Neural cell (in vitro differentiated cells): ENCODE measurements around the gene PPP2R5A. TPM values are rescaled to one million over a fixed set of nuclear protein-coding genes. Genes with fewer than 3 reads are reported as not detected.

Experiments used
- H2AFZ ChIP-seq: fragments of 200-600, 300-800 bp; sonication (generic), shearing (Covaris generic); 2 replicates; pipeline ENCODE4 v1.6.0; 2014; ENCODE audit warnings: low read depth, mild to moderate bottlenecking, antibody characterized with exemption, low read length, moderate library complexity
- H3F3A ChIP-seq: fragments of 200-600 bp; shearing (Covaris generic); 2 replicates; pipeline ENCODE4 v1.6.1; 2016; ENCODE audit warnings: mild to moderate bottlenecking, moderate library complexity, mixed read lengths, antibody characterized with exemption, low read length; ENCODE audit not compliant: insufficient read depth, poor library complexity, severe bottlenecking
- H3K27ac ChIP-seq: fragments of 200-600, 300-800 bp; sonication (generic), shearing (Covaris generic); 2 replicates; pipeline ENCODE4 v1.5.1; 2014; ENCODE audit warnings: mild to moderate bottlenecking, low read length, moderate library complexity
- H3K27me3 ChIP-seq: fragments of 300-800, 200-600 bp; sonication (generic), shearing (Covaris generic); 2 replicates; pipeline ENCODE4 v1.6.0; 2014; ENCODE audit warnings: mild to moderate bottlenecking, low read depth, low read length, moderate library complexity; ENCODE audit not compliant: insufficient read depth
- H3K36me3 ChIP-seq: fragments of 300-800, 200-600 bp; sonication (generic), shearing (Covaris generic); 2 replicates; pipeline ENCODE4 v1.5.1; 2014; ENCODE audit warnings: mild to moderate bottlenecking, antibody characterized with exemption, low read length, moderate library complexity; ENCODE audit not compliant: insufficient read depth
- H3K4me2 ChIP-seq: fragments of 300-800, 200-600 bp; sonication (generic), shearing (Covaris generic); 2 replicates; pipeline ENCODE4 v1.6.0; 2014; ENCODE audit warnings: mild to moderate bottlenecking, low read length
- H3K4me3 ChIP-seq: fragments of 300-800, 200-600 bp; sonication (generic), shearing (Covaris generic); 2 replicates; pipeline ENCODE4 v1.5.1; 2014; ENCODE audit warnings: mild to moderate bottlenecking, low read length, moderate library complexity
- H3K79me2 ChIP-seq: fragments of 200-600 bp; shearing (Covaris generic); replicated peaks from 2 replicates; pipeline ENCODE4 v1.6.0; 2014; ENCODE audit warnings: mild to moderate bottlenecking, low read length, moderate library complexity; ENCODE audit not compliant: insufficient read depth
- H3K9ac ChIP-seq: fragments of 300-800, 200-600 bp; sonication (generic), shearing (Covaris generic); 2 replicates; pipeline ENCODE4 v1.6.1; 2016; ENCODE audit warnings: mild to moderate bottlenecking, low read length, mixed read lengths
- H3K9me2 ChIP-seq: fragments of 200-600 bp; shearing (Covaris generic); 2 replicates; pipeline ENCODE4 v1.6.1; 2016; ENCODE audit warnings: mild to moderate bottlenecking, low read length, mixed read lengths; ENCODE audit not compliant: insufficient read depth
- H3K9me3 ChIP-seq: fragments of 200-600, 300-800 bp; sonication (generic), shearing (Covaris generic); 2 replicates; pipeline ENCODE4 v1.6.1; 2016; ENCODE audit warnings: mild to moderate bottlenecking, mixed run types, low read length, moderate library complexity, mixed read lengths
- H4K20me1 ChIP-seq: fragments of 200-600 bp; shearing (Covaris generic); 2 replicates; pipeline ENCODE4 v1.6.1; 2016; ENCODE audit warnings: mild to moderate bottlenecking, mixed run types; ENCODE audit not compliant: insufficient read depth
- CTCF ChIP-seq: fragments of 450-650 bp; IDR thresholded peaks from 2 replicates; pipeline ENCODE4 v1.5.1; 2014; ENCODE audit warnings: antibody characterized with exemption, mild to moderate bottlenecking, moderate library complexity; ENCODE audit not compliant: poor library complexity, severe bottlenecking
- EP300 ChIP-seq: fragments of 450-650 bp; conservative IDR thresholded peaks from 2 replicates; pipeline ENCODE4 v1.6.1; 2014; ENCODE audit warnings: antibody characterized with exemption, mild to moderate bottlenecking, moderate library complexity; ENCODE audit not compliant: poor library complexity, severe bottlenecking
- EZH2 ChIP-seq: fragments of 200-600, 300-800 bp; shearing (Covaris generic), sonication (generic); IDR thresholded peaks from 2 replicates; pipeline ENCODE4 v1.6.1; 2014; ENCODE audit warnings: antibody characterized with exemption, low read length, borderline replicate concordance, mild to moderate bottlenecking; ENCODE audit not compliant: insufficient read depth, poor library complexity, severe bottlenecking
- MXI1 ChIP-seq: fragments of 450-650 bp; conservative IDR thresholded peaks from 2 replicates; pipeline ENCODE4 v1.6.1; 2014; ENCODE audit warnings: antibody characterized with exemption, mild to moderate bottlenecking; ENCODE audit not compliant: poor library complexity, severe bottlenecking
- POLR2AphosphoS5 ChIP-seq: IDR thresholded peaks from 2 replicates; pipeline ENCODE4 v1.6.1; 2012
- RAD21 ChIP-seq: fragments of 450-650 bp; conservative IDR thresholded peaks from 2 replicates; pipeline ENCODE4 v1.6.1; 2014; ENCODE audit warnings: antibody characterized with exemption, mild to moderate bottlenecking, moderate library complexity
- SMC3 ChIP-seq: fragments of 450-650 bp; conservative IDR thresholded peaks from 2 replicates; pipeline ENCODE4 v1.6.1; 2014; ENCODE audit warnings: antibody characterized with exemption, mild to moderate bottlenecking, moderate library complexity; ENCODE audit not compliant: poor library complexity
- TAF1 ChIP-seq: IDR thresholded peaks from 2 replicates; pipeline ENCODE4 v1.6.1; 2012; ENCODE audit warnings: low read depth
- polyA plus RNA-seq: library from polyadenylated mRNA; depleted of rRNA; stranded (reverse); fragments of >200 nt; gene quantifications from 2 replicates; pipeline ENCODE4 v1.2.3, GENCODE V29; 2014
- TF ChIP-seq, protein P1 (sequence below): IDR thresholded peaks from 2 replicates; pipeline ENCODE4 v1.6.1; 2012; ENCODE audit warnings: borderline replicate concordance

Gene PPP2R5A
- polyA plus RNA-seq, 1 donor from 2014 or later, result 5.9 TPM

- no peaks in the 10 kb centered on the region for H3K36me3 ChIP-seq
- H2AFZ ChIP-seq, result no peak overlapping the region
- TF ChIP-seq, protein P1, sequence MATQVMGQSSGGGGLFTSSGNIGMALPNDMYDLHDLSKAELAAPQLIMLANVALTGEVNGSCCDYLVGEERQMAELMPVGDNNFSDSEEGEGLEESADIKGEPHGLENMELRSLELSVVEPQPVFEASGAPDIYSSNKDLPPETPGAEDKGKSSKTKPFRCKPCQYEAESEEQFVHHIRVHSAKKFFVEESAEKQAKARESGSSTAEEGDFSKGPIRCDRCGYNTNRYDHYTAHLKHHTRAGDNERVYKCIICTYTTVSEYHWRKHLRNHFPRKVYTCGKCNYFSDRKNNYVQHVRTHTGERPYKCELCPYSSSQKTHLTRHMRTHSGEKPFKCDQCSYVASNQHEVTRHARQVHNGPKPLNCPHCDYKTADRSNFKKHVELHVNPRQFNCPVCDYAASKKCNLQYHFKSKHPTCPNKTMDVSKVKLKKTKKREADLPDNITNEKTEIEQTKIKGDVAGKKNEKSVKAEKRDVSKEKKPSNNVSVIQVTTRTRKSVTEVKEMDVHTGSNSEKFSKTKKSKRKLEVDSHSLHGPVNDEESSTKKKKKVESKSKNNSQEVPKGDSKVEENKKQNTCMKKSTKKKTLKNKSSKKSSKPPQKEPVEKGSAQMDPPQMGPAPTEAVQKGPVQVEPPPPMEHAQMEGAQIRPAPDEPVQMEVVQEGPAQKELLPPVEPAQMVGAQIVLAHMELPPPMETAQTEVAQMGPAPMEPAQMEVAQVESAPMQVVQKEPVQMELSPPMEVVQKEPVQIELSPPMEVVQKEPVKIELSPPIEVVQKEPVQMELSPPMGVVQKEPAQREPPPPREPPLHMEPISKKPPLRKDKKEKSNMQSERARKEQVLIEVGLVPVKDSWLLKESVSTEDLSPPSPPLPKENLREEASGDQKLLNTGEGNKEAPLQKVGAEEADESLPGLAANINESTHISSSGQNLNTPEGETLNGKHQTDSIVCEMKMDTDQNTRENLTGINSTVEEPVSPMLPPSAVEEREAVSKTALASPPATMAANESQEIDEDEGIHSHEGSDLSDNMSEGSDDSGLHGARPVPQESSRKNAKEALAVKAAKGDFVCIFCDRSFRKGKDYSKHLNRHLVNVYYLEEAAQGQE, result no peak
- TF ChIP-seq EP300, result no peak
- TF ChIP-seq EZH2, result no peak
- no peak for TF ChIP-seq TAF1
- no peak for TF ChIP-seq SMC3
- TF ChIP-seq RAD21, result no peak
- no peak for TF ChIP-seq MXI1
- TF ChIP-seq POLR2AphosphoS5, result no peak
- TF ChIP-seq CTCF, result no peak
- no peak overlapping the region for H3K4me3 ChIP-seq
- H3K27ac ChIP-seq, result no peak overlapping the region
- no peaks in the 10 kb centered on the region for H3K9me3 ChIP-seq
- H3F3A ChIP-seq, result no peaks in the 10 kb centered on the region
- H3K4me2 ChIP-seq, result no peak overlapping the region
- no peak overlapping the region for H3K9ac ChIP-seq
- no peaks in the 10 kb centered on the region for H3K27me3 ChIP-seq
- H4K20me1 ChIP-seq, result no peaks in the 10 kb centered on the region
- no peaks in the 10 kb centered on the region for H3K79me2 ChIP-seq
- no peaks in the 10 kb centered on the region for H3K9me2 ChIP-seq
Observed at GRCh38 chr1:212267460-212267859, 17.8 kb upstream of the PPP2R5A start.

DNA sequence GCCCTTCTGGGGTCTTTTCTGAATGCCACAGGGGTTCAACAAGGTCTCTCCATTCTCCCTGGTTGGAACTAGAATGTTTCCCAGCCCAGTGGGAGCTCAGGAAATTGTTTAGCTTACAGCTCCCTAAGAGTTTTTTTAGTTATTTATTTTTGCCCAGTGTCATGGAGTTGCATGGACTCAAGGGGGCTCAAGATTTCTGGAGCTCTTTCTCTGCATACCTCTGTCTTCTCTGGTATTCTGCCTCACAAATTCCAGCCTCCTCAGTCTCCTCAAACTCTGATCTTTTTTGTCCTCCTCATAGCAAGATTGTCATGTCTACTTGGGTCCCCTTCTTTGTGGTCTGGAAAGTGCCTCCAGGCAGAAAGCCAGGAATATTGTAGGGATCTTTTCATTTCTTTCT lies 15.9 kb upstream of the PPP2R5A start:
- H3K4me2 ChIP-seq, result no peak overlapping the region
- H4K20me1 ChIP-seq, result no peaks in the 10 kb centered on the region
- H2AFZ ChIP-seq, result no peak overlapping the region
- no peak overlapping the region for H3K9ac ChIP-seq
- no peaks in the 10 kb centered on the region for H3K27me3 ChIP-seq
- H3K9me3 ChIP-seq, result no peaks in the 10 kb centered on the region
- no peaks in the 10 kb centered on the region for H3K79me2 ChIP-seq
- TF ChIP-seq EP300, result no peak
- TF ChIP-seq RAD21, result no peak
- TF ChIP-seq MXI1, result no peak
- no peak for TF ChIP-seq TAF1
- no peak for TF ChIP-seq SMC3
- no peak for TF ChIP-seq POLR2AphosphoS5
- TF ChIP-seq, protein P1, result no peak
- no peak for TF ChIP-seq CTCF
- no peak for TF ChIP-seq EZH2
- no peak overlapping the region for H3K4me3 ChIP-seq
- H3K27ac ChIP-seq, result no peak overlapping the region
- no peaks in the 10 kb centered on the region for H3K9me2 ChIP-seq
- H3F3A ChIP-seq, result no peaks in the 10 kb centered on the region
- no peaks in the 10 kb centered on the region for H3K36me3 ChIP-seq
